ENCODE results near the gene THSD4. TPM values are rescaled to one million over a fixed set of nuclear protein-coding genes. Genes with fewer than 3 reads are reported as not detected.

Gene THSD4
- total and polyA plus RNA-seq, 2 of the 8 experiments (the other 6 are each of a cell fraction or from before 2014, with no cell fraction given): 2.5 to 6.2 TPM

DNA sequence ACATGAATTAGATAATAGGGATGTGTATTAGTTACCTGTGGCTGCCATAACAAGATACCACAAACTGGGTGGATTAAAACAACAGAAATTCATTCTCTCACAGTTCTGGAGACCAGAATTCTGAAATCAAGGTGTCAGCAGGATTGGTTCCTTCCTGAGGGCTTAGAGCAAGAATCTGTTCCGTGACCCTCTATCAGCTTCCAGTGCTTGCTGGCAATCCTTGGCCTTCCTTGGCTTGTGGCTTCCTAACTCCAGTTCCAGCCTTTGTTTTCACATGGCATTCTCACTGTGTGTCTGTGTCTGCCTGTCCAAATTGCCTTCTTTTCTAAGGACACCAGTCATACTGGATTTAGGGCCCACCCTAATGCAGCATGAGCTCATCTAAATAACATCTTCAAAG lies 600.6 kb downstream of the THSD4 start:
- no peaks in the 10 kb centered on the region for H4K20me1 ChIP-seq (replicated peaks in 1 of 2; ENCODE audit: control insufficient read depth in 1 of 2, insufficient read depth in 2 of 2, low read length in 2 of 2)
- H2BK5ac ChIP-seq (ENCODE audit: low read depth, low read length): no peak overlapping the region
- H2BK120ac ChIP-seq (replicated peaks; ENCODE audit: low read depth, low read length): no peak overlapping the region
- H3K56ac ChIP-seq (replicated peaks; ENCODE audit: insufficient read length, low read depth, low read length): no peak overlapping the region
- H3K36me3 ChIP-seq (ENCODE audit: control insufficient read depth in 2 of 4, insufficient read depth in 4 of 4, low read length in 3 of 4): no peaks in the 10 kb centered on the region
- POLR2A ChIA-PET (ENCODE audit: partially characterized antibody): interaction anchor here (0.7 kb wide), 1 partner anchor 1684 kb away, joined by 3 read pairs; no protein-coding TSS in a partner anchor
- H3K18ac ChIP-seq (ENCODE audit: extremely low read depth, low read length): no peak overlapping the region
- H3K14ac ChIP-seq (ENCODE audit: insufficient read length): no peak overlapping the region
- no peak overlapping the region for H4K5ac ChIP-seq (ENCODE audit: insufficient read length, low read depth, low read length)
- no peak overlapping the region for H4K91ac ChIP-seq (replicated peaks; ENCODE audit: insufficient read length, low read length)
- H3K79me1 ChIP-seq (ENCODE audit: low read depth, low read length): no peaks in the 10 kb centered on the region
- 86% methylated on average over 1 of the region's 1 CpG; no CpG with 5 or more reads in 1 of the 2 experiments for WGBS, 2 experiments (ENCODE audit: extremely low coverage in 1 of 2, insufficient coverage in 1 of 2, insufficient read length in 1 of 2, insufficient replicate concordance in 2 of 2, low coverage in 1 of 2, low lambda C conversion rate in 2 of 2, missing lambda C conversion rate in 1 of 2)
- H3K23me2 ChIP-seq (ENCODE audit: low read depth, low read length): no peaks in the 10 kb centered on the region
- H2BK12ac ChIP-seq (ENCODE audit: low read depth, low read length): no peak overlapping the region
- no peak overlapping the region for H3K4me3 ChIP-seq (ENCODE audit: extremely low read depth in 1 of 4, insufficient read depth in 2 of 4, low read depth in 3 of 4, low read length in 4 of 4)
- no peak overlapping the region for H2BK15ac ChIP-seq (ENCODE audit: low read length)
- H2BK20ac ChIP-seq (ENCODE audit: low read length): no peak overlapping the region
- FAIRE-seq (no peak), DNase-seq (ENCODE audit: low read depth in 1 of 2, low spot score in 2 of 2) (no peak)
- H3K27me3 ChIP-seq (replicated peaks in 1 of 4; ENCODE audit: control insufficient read depth in 3 of 4, extremely low read depth in 1 of 4, insufficient read depth in 3 of 4, low read length in 3 of 4): no peaks in the 10 kb centered on the region
- H2AK5ac ChIP-seq (ENCODE audit: low read depth, low read length): no peak overlapping the region
- no peak overlapping the region for H3K4ac ChIP-seq (replicated peaks; ENCODE audit: insufficient read length, low read depth, low read length)
- no peak overlapping the region for H2AFZ ChIP-seq (ENCODE audit: low read length)
- H3K4me1 ChIP-seq (replicated peaks in 1 of 4; ENCODE audit: control insufficient read depth in 3 of 4, insufficient read depth in 4 of 4, low read length in 3 of 4): no peaks in the 10 kb centered on the region; a peak in 1 of 7 replicates
- no peak overlapping the region for H4K8ac ChIP-seq (ENCODE audit: extremely low read depth, insufficient read depth, low read length)
- TF ChIP-seq, protein P1, sequence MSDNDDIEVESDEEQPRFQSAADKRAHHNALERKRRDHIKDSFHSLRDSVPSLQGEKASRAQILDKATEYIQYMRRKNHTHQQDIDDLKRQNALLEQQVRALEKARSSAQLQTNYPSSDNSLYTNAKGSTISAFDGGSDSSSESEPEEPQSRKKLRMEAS (IDR thresholded peaks at IDR 0.05): no peak
- TF ChIP-seq TAF1 (IDR thresholded peaks at IDR 0.05; ENCODE audit: low read depth, low read length) (no peak), SP2 (IDR thresholded peaks at IDR 0.05; ENCODE audit: low read length) (no peak)
- CTCF ChIA-PET (ENCODE audit: partially characterized antibody): interaction anchor here (1.0 to 1.3 kb wide), 3 partner anchors 10 to 143 kb away, joined by 3 read pairs; no protein-coding TSS in a partner anchor
- no peaks in the 10 kb centered on the region for H3K9me3 ChIP-seq (ENCODE audit: insufficient read depth in 2 of 2, low read depth in 1 of 2, low read length in 1 of 2)
- H3K27ac ChIP-seq (ENCODE audit: low read depth, low read length): no peak overlapping the region
- no peak overlapping the region for H3K9ac ChIP-seq (replicated peaks in 1 of 4; ENCODE audit: extremely low read depth in 1 of 4, low read depth in 3 of 4, low read length in 3 of 4)
- H3K4me2 ChIP-seq (ENCODE audit: insufficient read depth in 1 of 2, low read depth in 2 of 2, low read length in 2 of 2): no peak overlapping the region
- no peak overlapping the region for H3K23ac ChIP-seq (ENCODE audit: insufficient read length)
- no peaks in the 10 kb centered on the region for H3K79me2 ChIP-seq (ENCODE audit: control insufficient read depth in 1 of 2, insufficient read depth in 2 of 2, low read length in 2 of 2)

Data from H1 (cell line).